CD4-positive, alpha-beta T cell treated with Interleukin-12 subunit alpha and Interleukin-12 subunit beta, for 1 hour (primary cell): Measurements from ENCODE around the gene UBTD2.

Experiments
- DNase-seq: peaks from one replicate; pipeline ENCODE4 v3.0.0-alpha.2; 2020

The UBTD2 gene

GRCh38 chr5:172188893-172189692 lies 94.5 kb downstream of the UBTD2 start:
- no peak for DNase-seq

GRCh38 chr5:172188033-172188892 lies 95.3 kb downstream of the UBTD2 start, which contains the start of gene STK10:
Gene STK10 (minus strand): TSS chr5:172188224. CDS start chr5:172188042, 182 bp downstream.
- DNase-seq = peak; percentile 92

- peak; percentile 72 for DNase-seq
Observed at GRCh38 chr5:172187118-172188032, 96.2 kb downstream of the UBTD2 start.

- DNase-seq = no peak
Observed at GRCh38 chr5:172186114-172186695, 97.4 kb downstream of the UBTD2 start.

- DNase-seq = peak; percentile 54
Observed at GRCh38 chr5:172185096-172185461, 98.5 kb downstream of the UBTD2 start.

GRCh38 chr5:172183881-172184280 lies 99.7 kb downstream of the UBTD2 start:
- DNase-seq = no peak

- DNase-seq = no peak
Observed at GRCh38 chr5:172182291-172182690, 101.3 kb downstream of the UBTD2 start.

GRCh38 chr5:172180936-172181335 lies 102.6 kb downstream of the UBTD2 start:
- DNase-seq = peak; percentile 52

- DNase-seq = peak; percentile 77
Observed at GRCh38 chr5:172178991-172179989, 104.3 kb downstream of the UBTD2 start.

GRCh38 chr5:172178301-172178987 lies 105.1 kb downstream of the UBTD2 start:
- peak; percentile 45 for DNase-seq

GRCh38 chr5:172177176-172177575 lies 106.4 kb downstream of the UBTD2 start:
- DNase-seq = no peak

- peak; percentile 91 for DNase-seq
Observed at GRCh38 chr5:172175263-172175719, 108.3 kb downstream of the UBTD2 start.

- DNase-seq = peak; percentile 70
Observed at GRCh38 chr5:172173564-172174153, 109.9 kb downstream of the UBTD2 start.

GRCh38 chr5:172172912-172173563 lies 110.5 kb downstream of the UBTD2 start:
- no peak for DNase-seq

- no peak for DNase-seq
Observed at GRCh38 chr5:172171118-172171517, 112.4 kb downstream of the UBTD2 start.

GRCh38 chr5:172170251-172170701 lies 113.3 kb downstream of the UBTD2 start:
- no peak for DNase-seq

- no peak for DNase-seq
Observed at GRCh38 chr5:172169216-172169615, 114.3 kb downstream of the UBTD2 start.

- no peak for DNase-seq
Observed at GRCh38 chr5:172168311-172168710, 115.3 kb downstream of the UBTD2 start.

GRCh38 chr5:172167895-172168294 lies 115.7 kb downstream of the UBTD2 start:
- no peak for DNase-seq
